Measurements from ENCODE around the gene EIF3A.

GRCh38 chr10:119070395-119071165 lies 10.0 kb downstream of the EIF3A start:
- TF ChIP-seq CTCF (tag by site-specific recombination; IDR thresholded peaks at IDR 0.05) (no peak), ZNF26 (tag by site-specific recombination; IDR thresholded peaks at IDR 0.05) (no peak), ZSCAN18 (tag by site-specific recombination; IDR thresholded peaks at IDR 0.05) (no peak), HOXA7 (CRISPR knock-in tag; IDR thresholded peaks at IDR 0.05; ENCODE audit: borderline replicate concordance) (no peak)

All from HEK293 (cell line).